Suprapubic skin (tissue), 4 donors: ENCODE data around the gene SHMT2.

ENCODE experiments used
- EP300 ChIP-seq: sonication (generic); formaldehyde crosslinking; IDR thresholded peaks from one replicate; pipeline ENCODE4 v1.6.1; 2017; ENCODE audit warnings: antibody characterized with exemption
- POLR2A ChIP-seq, 2 donors: fragments of 450-650 bp; IDR thresholded peaks; one replicate each; pipeline ENCODE4 v1.6.1; 2017; ENCODE audit warnings: antibody characterized with exemption in 2 of 2, mild to moderate bottlenecking in 2 of 2, moderate library complexity in 2 of 2
- POLR2AphosphoS5 ChIP-seq, 3 donors: sonication (generic); formaldehyde crosslinking; IDR thresholded peaks; one replicate each; pipeline ENCODE4 v1.6.1; 2017; ENCODE audit warnings: antibody characterized with exemption in 3 of 3
- TF ChIP-seq, protein P1 (sequence below), 2 donors: fragments of 200-600 bp in 1 of 2; fragments of 450-650 bp in 1 of 2; sonication (generic) in 1 of 2; IDR thresholded peaks; one replicate each; pipeline ENCODE4 v1.5.1; 2016 to 2019; ENCODE audit warnings: antibody characterized with exemption in 2 of 2, mild to moderate bottlenecking in 1 of 2, moderate library complexity in 1 of 2

DNA sequence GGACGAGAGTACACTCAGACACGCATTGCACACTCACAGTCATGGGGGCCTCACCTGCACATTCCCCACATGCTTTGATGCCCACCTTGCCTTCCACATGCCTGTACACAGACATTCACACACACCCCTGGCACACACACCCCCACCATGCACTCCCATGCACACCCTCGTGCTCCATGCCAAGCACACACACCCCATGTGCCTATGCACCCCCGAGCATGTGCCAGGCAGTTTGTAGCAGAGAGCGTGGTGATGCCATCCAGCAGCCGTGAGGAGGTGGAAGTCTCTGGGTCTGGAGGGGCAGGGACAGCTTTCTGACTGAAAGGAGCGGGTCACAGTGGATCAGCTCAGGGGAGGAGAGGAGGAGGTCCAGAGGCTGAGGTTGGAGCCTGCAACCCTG is 23.6 kb upstream of the SHMT2 start:
- TF ChIP-seq POLR2A (IDR thresholded peaks at IDR 0.05) = no peak
- TF ChIP-seq, protein P1, sequence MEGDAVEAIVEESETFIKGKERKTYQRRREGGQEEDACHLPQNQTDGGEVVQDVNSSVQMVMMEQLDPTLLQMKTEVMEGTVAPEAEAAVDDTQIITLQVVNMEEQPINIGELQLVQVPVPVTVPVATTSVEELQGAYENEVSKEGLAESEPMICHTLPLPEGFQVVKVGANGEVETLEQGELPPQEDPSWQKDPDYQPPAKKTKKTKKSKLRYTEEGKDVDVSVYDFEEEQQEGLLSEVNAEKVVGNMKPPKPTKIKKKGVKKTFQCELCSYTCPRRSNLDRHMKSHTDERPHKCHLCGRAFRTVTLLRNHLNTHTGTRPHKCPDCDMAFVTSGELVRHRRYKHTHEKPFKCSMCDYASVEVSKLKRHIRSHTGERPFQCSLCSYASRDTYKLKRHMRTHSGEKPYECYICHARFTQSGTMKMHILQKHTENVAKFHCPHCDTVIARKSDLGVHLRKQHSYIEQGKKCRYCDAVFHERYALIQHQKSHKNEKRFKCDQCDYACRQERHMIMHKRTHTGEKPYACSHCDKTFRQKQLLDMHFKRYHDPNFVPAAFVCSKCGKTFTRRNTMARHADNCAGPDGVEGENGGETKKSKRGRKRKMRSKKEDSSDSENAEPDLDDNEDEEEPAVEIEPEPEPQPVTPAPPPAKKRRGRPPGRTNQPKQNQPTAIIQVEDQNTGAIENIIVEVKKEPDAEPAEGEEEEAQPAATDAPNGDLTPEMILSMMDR (IDR thresholded peaks at IDR 0.05) = no peak
- no peak for TF ChIP-seq POLR2AphosphoS5 (IDR thresholded peaks at IDR 0.05)
- no peak for TF ChIP-seq EP300
